ACC112 (cell line): Measurements from ENCODE around the gene HP1BP3.

Source experiments
- H2AFZ ChIP-seq: fragments of 200-600 bp; sonication (generic); one replicate; pipeline ENCODE4 v1.6.0; 2017; ENCODE audit warnings: antibody characterized with exemption, low read length; ENCODE audit not compliant: unreplicated experiment
- H3K27ac ChIP-seq: fragments of 200-600 bp; sonication (generic); 2 replicates; pipeline ENCODE4 v1.5.1; 2014; ENCODE audit warnings: low read depth, mild to moderate bottlenecking, antibody characterized with exemption, low read length, moderate library complexity
- H3K27me3 ChIP-seq: fragments of 200-600 bp; sonication (generic); 2 replicates; pipeline ENCODE4 v1.6.1; 2014; ENCODE audit warnings: mild to moderate bottlenecking, antibody characterized with exemption, low read length, moderate library complexity, mixed read lengths; ENCODE audit not compliant: insufficient read depth
- H3K36me3 ChIP-seq: fragments of 200-600 bp; sonication (generic); 2 replicates; pipeline ENCODE4 v1.6.1; 2016; ENCODE audit warnings: mild to moderate bottlenecking, antibody characterized with exemption, low read length, moderate library complexity, mixed read lengths; ENCODE audit not compliant: insufficient read depth
- H3K4me1 ChIP-seq: fragments of 200-600 bp; sonication (generic); one replicate; pipeline ENCODE4 v1.6.1; 2016; ENCODE audit warnings: low read length, mixed read lengths; ENCODE audit not compliant: insufficient read depth, unreplicated experiment, control insufficient read depth
- H3K4me3 ChIP-seq: fragments of 200-600 bp; sonication (generic); 2 replicates; pipeline ENCODE4 v1.5.1; 2014; ENCODE audit warnings: mild to moderate bottlenecking, low read depth, low read length
- H3K79me2 ChIP-seq: fragments of 200-600 bp; sonication (generic); one replicate; pipeline ENCODE4 v1.6.0; 2016; ENCODE audit warnings: low read length; ENCODE audit not compliant: control insufficient read depth, unreplicated experiment, insufficient read depth

HP1BP3 gene

GRCh38 chr1:20733360-20733975 is 53.6 kb downstream of the HP1BP3 start:
- Histone ChIP-seq H3K79me2 (no peaks in the 10 kb centered on the region), H3K4me3 (peak overlapping the region; percentile 50), H2AFZ (no peak overlapping the region)

GRCh38 chr1:20732588-20733359 is 54.3 kb downstream of the HP1BP3 start, which contains the start of gene SH2D5:
TSS of gene SH2D5 (minus strand) at chr1:20732703. CDS start at chr1:20728044, 4,659 bp downstream.
- Histone ChIP-seq H3K27ac (peak within 1 kb of the TSS; percentile 82), H3K79me2 (no peaks in the 10 kb centered on the region), H3K27me3 (peaks cover 5% of the 10 kb centered on the region; the same call in 1 of the 2 replicates), H3K4me3 (peak within 1 kb of the TSS; percentile 74), H3K36me3 (peaks cover 8% of the 10 kb centered on the region; the same call in 1 of the 2 replicates), H3K4me1 (peaks cover 13% of the 10 kb centered on the region), H2AFZ (peak within 1 kb of the TSS; percentile 2)

More at GRCh38 chr1:20733360-20733975, 53.6 kb downstream of the HP1BP3 start:
- Histone ChIP-seq H3K4me1 (peaks cover 13% of the 10 kb centered on the region), H3K36me3 (peaks cover 14% of the 10 kb centered on the region; the same call in 1 of the 2 replicates), H3K27ac (peak overlapping the region; percentile 82), H3K27me3 (peaks cover 5% of the 10 kb centered on the region; the same call in 1 of the 2 replicates)

- Histone ChIP-seq H3K4me3 (peak overlapping the region; percentile 74), H3K79me2 (no peaks in the 10 kb centered on the region), H3K27ac (peak overlapping the region; percentile 82), H2AFZ (peak overlapping the region; percentile 2), H3K27me3 (peaks cover 5% of the 10 kb centered on the region; the same call in 1 of the 2 replicates), H3K36me3 (peaks cover 3% of the 10 kb centered on the region; the same call in 1 of the 2 replicates), H3K4me1 (peaks cover 13% of the 10 kb centered on the region)
Observed at GRCh38 chr1:20732071-20732587, 55.0 kb downstream of the HP1BP3 start.

- Histone ChIP-seq H3K27ac (no peak overlapping the region), H3K4me3 (peak overlapping the region; percentile 74), H3K79me2 (no peaks in the 10 kb centered on the region), H3K4me1 (peaks cover 13% of the 10 kb centered on the region), H2AFZ (no peak overlapping the region), H3K27me3 (peaks cover 5% of the 10 kb centered on the region; the same call in 1 of the 2 replicates), H3K36me3 (no peaks in the 10 kb centered on the region)
Observed at GRCh38 chr1:20731057-20731991, 55.8 kb downstream of the HP1BP3 start.

- peaks cover 5% of the 10 kb centered on the region; the same call in 1 of the 2 replicates for H3K27me3 ChIP-seq
- H3K79me2 ChIP-seq = no peaks in the 10 kb centered on the region
- no peak overlapping the region for H3K4me3 ChIP-seq
- H3K4me1 ChIP-seq = peaks cover 14% of the 10 kb centered on the region
- H2AFZ ChIP-seq = no peak overlapping the region
- H3K36me3 ChIP-seq = no peaks in the 10 kb centered on the region
- no peak overlapping the region for H3K27ac ChIP-seq
Observed at GRCh38 chr1:20730690-20731056, 56.4 kb downstream of the HP1BP3 start.

GRCh38 chr1:20729990-20730689 is 57.0 kb downstream of the HP1BP3 start:
- Histone ChIP-seq H3K27ac (no peak overlapping the region), H3K79me2 (no peaks in the 10 kb centered on the region), H3K4me1 (peaks cover 19% of the 10 kb centered on the region), H2AFZ (no peak overlapping the region), H3K4me3 (no peak overlapping the region), H3K27me3 (peaks cover 5% of the 10 kb centered on the region; the same call in 1 of the 2 replicates), H3K36me3 (no peaks in the 10 kb centered on the region)

GRCh38 chr1:20729155-20729931 is 57.8 kb downstream of the HP1BP3 start:
- peaks cover 24% of the 10 kb centered on the region for H3K4me1 ChIP-seq
- H3K27me3 ChIP-seq = peaks cover 5% of the 10 kb centered on the region; the same call in 1 of the 2 replicates
- no peak overlapping the region for H2AFZ ChIP-seq
- H3K79me2 ChIP-seq = no peaks in the 10 kb centered on the region
- no peaks in the 10 kb centered on the region for H3K36me3 ChIP-seq
- no peak overlapping the region for H3K4me3 ChIP-seq
- H3K27ac ChIP-seq = no peak overlapping the region

- H3K27me3 ChIP-seq = peaks cover 5% of the 10 kb centered on the region; the same call in 1 of the 2 replicates
- no peaks in the 10 kb centered on the region for H3K36me3 ChIP-seq
- H2AFZ ChIP-seq = no peak overlapping the region
- no peak overlapping the region for H3K4me3 ChIP-seq
- peaks cover 18% of the 10 kb centered on the region for H3K4me1 ChIP-seq
- H3K27ac ChIP-seq = no peak overlapping the region
- no peaks in the 10 kb centered on the region for H3K79me2 ChIP-seq
Observed at GRCh38 chr1:20728371-20729154, 58.5 kb downstream of the HP1BP3 start.
